ENCODE data around the gene WRAP73.

- TF ChIP-seq POLR2A (IDR thresholded peaks at IDR 0.05; ENCODE audit: low read depth): no peak
- TF ChIP-seq POLR2AphosphoS5 (IDR thresholded peaks at IDR 0.05): no peak
Observed at GRCh38 chr1:3588395-3588794, 61.5 kb downstream of the WRAP73 start.
